ENCODE measurements around the gene CFH.
"Not testable (repeated sequence)": the region's sequence is repeated elsewhere in the genome, so short reads cannot be mapped to it uniquely, and the experiment has no call there.

Gene CFH

GRCh38 chr1:196667131-196667530 lies 15.3 kb downstream of the CFH start:
- DNase-seq (ENCODE audit: low read depth in 3 of 3) = no peak

GRCh38 chr1:196669051-196669450 lies 17.2 kb downstream of the CFH start:
- no peak for DNase-seq (ENCODE audit: low read depth in 3 of 3)

DNA sequence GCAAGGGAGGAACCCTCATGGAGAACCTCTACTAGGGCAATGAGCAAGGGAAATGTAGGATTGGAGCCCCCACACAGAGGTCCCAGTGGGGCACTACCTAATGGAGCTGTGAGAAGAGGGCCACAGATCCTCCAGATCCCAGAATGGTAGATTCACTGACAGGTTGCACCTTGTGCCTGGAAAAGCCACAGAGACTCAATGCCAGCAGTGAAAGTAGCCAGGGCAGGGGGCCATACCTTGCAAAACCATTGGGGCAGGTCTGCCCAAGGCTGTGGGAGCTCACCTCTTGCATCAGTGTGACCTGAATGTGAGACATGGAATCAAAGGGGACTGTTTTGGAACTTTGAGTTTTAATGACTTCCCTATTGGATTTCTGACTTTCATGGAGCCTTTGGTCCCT lies 17.9 kb downstream of the CFH start:
- DNase-seq (ENCODE audit: low read depth in 3 of 3) = no peak

GRCh38 chr1:196674908-196675307 lies 23.1 kb downstream of the CFH start:
- DNase-seq (ENCODE audit: low read depth in 3 of 3) = no peak

DNA sequence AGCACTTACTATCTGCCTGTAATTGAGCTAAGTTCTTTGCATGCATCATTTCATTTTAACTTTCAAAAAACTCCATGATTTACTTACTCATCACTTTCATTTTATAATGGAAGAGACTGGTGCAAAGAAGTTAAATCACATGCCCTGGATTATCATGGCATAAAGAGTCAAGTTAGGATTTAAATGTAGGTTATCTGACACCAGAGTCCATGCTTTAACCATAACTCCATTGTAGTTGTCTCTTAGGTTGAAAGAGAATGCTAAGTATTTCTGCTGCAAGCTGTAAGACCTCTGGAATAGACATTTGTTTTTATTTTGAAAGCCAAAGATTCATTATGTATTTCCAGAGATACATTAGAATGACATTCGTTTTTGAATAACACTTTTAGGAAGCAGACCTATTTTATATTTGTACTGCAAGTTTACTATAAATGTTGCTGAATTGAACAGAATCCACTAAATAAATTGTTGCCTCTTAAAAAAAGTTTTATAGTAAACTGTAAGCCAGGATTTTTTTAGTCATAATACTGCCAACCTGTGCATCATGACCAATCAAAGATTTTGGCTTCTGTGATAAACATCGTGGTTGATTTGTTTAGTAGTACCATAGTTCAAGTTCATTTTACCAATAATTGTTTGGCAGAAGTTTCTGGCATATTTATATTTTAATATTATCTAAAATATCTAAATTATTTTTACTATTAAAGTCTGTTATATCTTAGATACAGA lies 26.1 kb downstream of the CFH start:
- DNase-seq (ENCODE audit: low read depth in 3 of 3) = no peak

DNA sequence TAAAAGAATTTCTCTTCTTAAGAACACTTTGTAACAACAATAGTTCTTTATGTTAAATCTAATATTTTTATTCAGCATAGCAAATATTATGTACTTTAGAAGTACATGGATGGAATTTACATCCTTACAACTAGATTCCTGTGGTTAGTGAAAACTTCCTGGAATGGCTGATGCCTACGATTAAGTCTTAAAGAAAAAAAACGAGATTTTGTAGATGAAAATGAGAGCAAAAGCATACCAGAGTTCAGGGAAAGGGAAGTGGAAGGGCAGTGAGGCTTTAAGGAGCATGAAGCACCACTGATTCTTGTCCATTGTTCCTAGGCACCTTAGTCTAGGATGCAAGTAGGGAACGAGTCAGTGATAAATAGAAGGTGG lies 26.7 kb downstream of the CFH start:
- DNase-seq (ENCODE audit: low read depth in 3 of 3) = no peak

DNA sequence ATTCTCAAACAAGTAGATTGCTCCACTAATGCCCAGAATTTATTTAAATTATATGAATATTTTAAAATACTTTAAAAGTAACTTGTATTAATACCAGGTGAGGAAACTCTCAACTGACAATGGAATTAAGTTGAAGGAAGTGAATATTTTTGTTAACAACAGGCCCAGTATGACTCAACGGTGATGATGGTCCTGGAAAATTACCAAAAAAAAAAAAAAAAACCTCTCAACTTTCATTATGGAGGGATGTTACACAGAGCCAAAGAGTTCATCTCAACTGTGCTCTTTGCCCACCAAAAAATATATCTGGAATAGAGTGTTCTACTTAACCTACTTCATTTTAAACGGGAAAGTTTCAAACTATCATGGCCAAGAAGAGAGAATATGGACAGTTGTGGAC lies 28.3 kb downstream of the CFH start:
- no peak for DNase-seq (ENCODE audit: low read depth in 3 of 3)

DNA sequence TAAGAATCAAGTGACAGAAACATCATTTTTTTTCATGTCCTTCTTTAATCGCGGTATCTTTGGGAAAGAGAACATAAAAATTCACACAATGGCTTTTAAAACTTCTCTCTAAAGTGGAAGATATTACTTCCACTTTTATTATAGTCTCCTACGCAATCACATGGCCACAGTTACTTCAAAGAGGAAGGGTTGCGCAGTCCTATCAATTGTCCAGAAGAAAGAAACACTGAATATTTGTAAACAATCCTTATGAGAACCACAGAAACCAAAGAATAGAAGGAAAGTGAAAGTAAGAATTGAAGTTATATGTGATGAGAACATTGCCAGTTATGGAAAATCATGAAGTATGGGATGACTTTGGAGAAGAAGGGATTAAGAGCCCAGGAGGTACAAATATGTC lies 32.6 kb downstream of the CFH start:
- no peak for DNase-seq (ENCODE audit: low read depth in 3 of 3)

DNA sequence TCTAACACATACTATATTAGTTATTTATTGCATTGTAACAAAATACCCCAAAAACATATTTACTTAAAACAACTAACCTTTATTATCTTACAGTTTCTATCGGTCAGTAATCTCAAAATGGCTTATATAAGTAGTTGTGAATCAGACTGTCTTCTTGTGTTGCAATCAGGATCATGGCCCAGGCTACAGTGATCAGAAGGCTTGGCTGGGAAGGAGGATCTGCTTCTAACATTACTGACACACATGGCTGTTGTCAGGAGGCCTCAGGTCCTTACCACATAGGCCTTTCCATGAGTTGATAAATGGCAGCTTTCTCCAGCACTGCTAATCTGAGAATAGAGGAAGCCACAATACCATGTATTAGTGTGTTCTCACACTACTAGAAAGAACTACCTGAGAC lies 33.7 kb downstream of the CFH start:
- no peak for DNase-seq (ENCODE audit: low read depth in 3 of 3)

DNA sequence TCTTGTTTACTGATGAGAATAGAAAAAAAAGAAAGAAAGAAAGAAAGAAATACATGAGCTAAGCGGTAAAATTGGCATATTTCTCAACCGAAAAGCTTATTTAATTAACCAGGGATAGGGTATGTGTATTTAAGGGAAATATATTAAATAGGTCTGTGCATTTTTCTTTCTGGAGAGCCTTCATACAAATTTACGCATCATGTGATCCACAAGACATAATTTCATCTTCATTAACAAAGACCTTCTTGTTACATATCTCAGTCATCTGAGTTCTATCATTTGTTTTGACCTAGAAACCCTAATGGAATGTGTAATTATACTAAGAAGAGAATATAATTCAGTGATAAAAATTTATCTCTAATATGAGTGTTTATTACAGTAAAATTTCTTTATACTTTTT lies 37.2 kb downstream of the CFH start:
- no peak for DNase-seq (ENCODE audit: low read depth in 3 of 3)

DNA sequence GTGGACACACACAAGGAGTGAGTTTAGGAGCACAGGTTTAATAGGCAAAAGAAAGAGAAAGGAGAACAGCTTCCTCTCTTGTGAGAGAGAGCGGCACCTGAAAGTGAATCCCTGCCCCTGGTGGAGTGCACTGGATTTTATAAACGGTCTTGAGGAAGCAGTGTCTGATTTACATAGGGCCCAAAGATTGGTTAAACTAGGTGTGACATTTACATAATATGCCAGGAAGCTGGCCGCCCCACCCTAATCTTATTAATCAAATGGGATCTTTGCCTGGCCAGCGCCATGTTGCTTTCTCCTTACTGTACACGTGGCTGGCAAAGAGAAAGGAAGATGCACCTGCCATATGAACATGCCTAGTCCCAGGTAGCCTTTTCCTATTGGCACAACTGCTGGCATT lies 38.7 kb downstream of the CFH start:
- no peak for DNase-seq (ENCODE audit: low read depth in 3 of 3)

GRCh38 chr1:196698993-196699392 lies 47.1 kb downstream of the CFH start:
- DNase-seq (ENCODE audit: low read depth in 3 of 3) = no peak

GRCh38 chr1:196701144-196701543 lies 49.3 kb downstream of the CFH start:
- no peak for DNase-seq (ENCODE audit: low read depth in 3 of 3)

GRCh38 chr1:196709892-196710291 lies 58.0 kb downstream of the CFH start:
- not testable (repeated sequence) for DNase-seq (ENCODE audit: low read depth in 3 of 3)

DNA sequence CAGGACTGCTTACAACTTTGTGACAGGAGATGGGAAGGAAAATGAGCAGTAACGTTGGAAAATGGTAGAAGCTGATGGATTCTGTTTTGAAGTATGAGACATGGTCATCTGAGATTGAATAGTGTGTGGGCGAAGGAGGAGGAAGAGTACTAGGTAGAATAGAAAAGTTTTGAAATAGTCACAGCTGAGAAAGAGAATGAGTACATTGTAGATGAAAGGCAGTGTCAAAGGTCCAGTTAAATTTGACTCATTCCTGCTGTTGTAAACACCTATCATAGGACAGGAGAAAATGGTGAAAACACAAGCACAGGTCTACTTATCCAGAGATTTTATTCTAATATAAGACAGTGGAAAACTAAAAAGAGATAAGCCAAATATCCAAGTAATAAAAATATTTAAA lies 66.0 kb downstream of the CFH start:
- DNase-seq (ENCODE audit: low read depth in 3 of 3) = no peak

DNA sequence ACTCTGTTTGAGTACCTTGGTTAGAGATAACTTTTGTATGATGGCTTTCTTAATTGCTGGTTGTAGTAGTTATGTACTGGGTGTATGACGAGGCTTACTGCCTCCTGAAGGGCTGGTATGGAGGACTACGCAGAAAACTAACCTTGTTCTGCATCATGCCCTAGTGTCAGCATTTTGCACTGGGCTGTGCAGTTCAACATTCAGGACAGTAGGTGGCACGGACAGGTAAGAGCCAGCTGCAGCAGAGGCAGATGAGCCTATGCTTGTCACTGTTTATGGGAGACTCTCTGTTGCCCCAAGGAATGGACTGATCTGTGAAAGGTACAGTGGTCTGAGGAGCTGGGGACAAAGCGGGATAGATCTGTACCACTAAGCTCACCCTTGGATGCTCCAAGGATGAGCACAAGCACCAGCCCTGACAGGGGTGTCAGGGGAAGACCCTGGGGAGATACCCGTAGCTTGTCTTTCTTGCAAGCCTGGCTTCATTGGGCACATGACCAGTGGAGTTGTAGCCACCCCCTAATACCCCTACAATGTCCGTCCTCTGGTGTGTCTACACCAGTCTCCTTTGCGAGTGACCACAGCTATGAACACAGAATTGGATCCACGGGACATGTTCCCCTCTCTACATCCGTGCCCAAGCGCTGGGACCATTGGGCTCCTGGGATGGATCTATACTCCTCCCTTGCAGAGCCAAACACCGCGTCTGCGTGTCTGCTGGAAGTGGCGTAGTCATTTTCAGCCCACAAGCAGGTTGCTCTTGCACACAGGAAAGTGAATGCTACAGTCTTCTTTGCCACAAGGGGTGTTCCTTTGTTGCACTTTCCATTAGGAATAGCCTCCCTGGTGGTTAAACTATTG lies 71.7 kb downstream of the CFH start:
- DNase-seq (ENCODE audit: low read depth in 3 of 3) = peak in 2 of 3 donors; percentile 7 to 26

DNA sequence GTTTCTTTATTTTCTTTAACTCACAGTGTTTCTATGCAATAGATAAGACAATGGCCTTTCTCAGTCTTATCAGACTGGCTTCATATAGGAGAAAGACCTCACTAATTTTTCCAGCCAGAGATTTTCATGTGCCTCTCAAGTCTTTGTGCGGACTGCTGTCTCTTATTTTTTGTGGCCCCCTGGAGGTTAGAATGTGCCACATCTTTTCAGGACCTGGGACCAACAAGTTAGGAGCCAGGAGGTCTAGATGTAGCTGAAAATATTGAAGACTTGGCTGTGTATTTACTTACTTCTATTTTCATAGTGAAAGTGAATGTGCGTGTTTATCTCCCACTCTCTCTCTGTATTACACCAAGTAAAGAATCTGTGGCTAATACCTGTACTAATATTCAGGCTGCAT lies 80.7 kb downstream of the CFH start:
- DNase-seq (ENCODE audit: low read depth in 3 of 3) = no peak

DNA sequence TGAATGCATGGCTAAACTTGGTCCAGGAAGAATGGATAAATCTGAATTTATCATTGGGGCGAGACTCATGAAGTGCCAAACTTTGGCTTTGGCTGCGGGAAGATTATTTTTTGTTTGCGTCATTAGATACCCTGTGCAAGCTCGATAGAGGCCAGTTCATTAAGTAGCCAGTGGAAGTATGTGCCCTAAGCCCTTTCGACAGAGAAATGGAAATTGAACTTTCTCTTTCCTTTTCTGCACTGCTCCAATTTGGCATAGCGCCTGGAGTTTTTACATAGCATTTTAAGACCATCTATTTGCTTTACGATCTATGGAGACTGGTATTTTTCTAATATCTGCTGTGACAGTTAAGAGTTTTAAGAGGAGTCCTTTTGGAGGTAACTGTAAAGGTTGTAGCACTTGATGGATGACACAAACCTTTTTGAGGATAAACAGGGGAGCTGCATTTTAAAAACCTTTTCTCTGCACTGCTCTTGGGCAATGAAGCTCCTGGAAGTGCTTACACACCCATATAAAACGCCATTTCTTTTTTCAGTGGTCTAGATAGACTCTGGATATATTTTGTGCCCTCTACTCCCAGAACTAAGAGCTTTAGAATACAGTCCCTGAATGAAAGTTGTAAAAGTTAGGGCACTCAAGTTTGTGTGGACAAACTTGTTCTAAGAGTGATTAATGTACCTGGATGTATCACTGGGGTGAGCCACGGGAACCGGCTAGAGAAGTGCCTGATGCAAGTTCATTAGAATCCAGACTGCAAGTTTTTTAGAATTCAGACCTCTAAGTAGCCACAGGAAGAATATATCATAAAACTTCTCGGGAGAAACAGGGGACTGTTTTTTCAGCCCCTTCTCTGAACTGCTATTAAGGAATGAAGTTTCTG lies 81.5 kb downstream of the CFH start:
- DNase-seq (ENCODE audit: low read depth in 3 of 3) = no peak

DNA sequence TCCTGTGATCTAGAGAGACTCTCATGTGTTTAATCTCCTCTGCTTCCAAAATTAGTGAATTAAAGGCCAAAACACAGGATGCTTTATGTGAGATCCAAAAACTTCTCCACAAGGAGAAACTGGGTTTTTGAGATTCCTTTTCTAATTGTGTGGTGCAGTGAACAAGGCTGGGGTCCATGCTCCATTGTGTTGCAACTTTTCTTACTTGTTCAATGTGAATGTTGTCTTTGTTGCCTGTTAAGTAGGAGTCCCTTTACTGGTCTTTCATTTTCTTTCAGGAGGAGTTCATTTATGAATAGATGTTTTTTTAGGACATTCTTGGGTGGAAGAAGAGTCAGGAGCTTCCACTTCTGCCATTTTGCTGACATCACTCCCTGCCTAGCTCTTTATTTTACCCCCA lies 82.2 kb downstream of the CFH start:
- no peak for DNase-seq (ENCODE audit: low read depth in 3 of 3)

GRCh38 chr1:196734460-196734859 lies 82.6 kb downstream of the CFH start:
- DNase-seq (ENCODE audit: low read depth in 3 of 3) = no peak

DNA sequence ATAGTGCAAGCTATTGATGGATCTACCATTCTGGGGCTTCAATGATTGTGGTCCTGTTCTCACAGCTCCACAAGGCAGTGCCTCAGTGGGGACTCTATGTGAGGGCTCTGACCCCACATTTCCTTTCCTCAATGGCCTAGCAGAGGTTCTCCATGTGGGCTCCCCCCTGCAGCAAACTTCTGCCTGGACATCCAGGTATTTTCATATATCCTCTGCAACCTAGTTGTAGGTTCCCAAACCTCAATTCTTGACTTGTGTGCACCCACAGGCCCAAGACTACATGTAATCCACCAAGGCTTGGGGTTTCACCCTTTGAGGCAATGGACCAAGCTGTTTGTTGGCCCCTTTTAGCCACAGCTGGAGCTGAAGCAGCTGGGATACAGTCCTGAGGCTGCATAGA lies 86.9 kb downstream of the CFH start:
- DNase-seq (ENCODE audit: low read depth in 3 of 3) = no peak

DNA sequence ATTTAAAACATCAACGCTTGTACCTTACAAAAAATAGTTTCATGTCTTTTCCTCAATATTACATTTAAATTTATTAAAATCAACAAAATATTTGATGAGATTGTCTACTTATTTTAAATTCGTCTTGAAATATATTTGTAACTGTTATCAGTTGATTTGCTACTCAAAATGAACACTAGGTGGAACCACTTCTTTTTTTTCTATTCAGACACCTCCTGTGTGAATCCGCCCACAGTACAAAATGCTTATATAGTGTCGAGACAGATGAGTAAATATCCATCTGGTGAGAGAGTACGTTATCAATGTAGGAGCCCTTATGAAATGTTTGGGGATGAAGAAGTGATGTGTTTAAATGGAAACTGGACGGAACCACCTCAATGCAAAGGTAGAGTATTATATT lies 91.4 kb downstream of the CFH start:
- DNase-seq (ENCODE audit: low read depth in 3 of 3) = not testable (repeated sequence)
